ENCODE results near the gene KLB. TPM values are rescaled to one million over a fixed set of nuclear protein-coding genes. Genes with fewer than 3 reads are reported as not detected.

KLB gene
- total RNA-seq, 1 experiment from 2014 or later: not detected

Small RNA genes within 50 kb of the gene (small RNA-seq; reads per million reads assigned to genes)
- gene MIR5591 (not detected), gene RF00019 (not detected), gene RNU6-887P (not detected)

Other genes starting within 250 kb of the KLB start
- gene WDR19, start 224.4 kb upstream of the KLB start, total RNA-seq (2014; rRNA removed; shearing (Covaris generic)): 3.5 and 3.9 TPM in 2 replicates
- gene RFC1, start 40.6 kb upstream of the KLB start, total RNA-seq (2014; rRNA removed; shearing (Covaris generic)): 27.7 and 40.9 TPM in 2 replicates
- 1,343 and 2,018 TPM in 2 replicates for gene RPL9, start 52.0 kb downstream of the KLB start, total RNA-seq (2014; rRNA removed; shearing (Covaris generic))
- gene LIAS, start 52.1 kb downstream of the KLB start, total RNA-seq (2014; rRNA removed; shearing (Covaris generic)): 17.4 and 18.4 TPM in 2 replicates
- 23.5 and 25.1 TPM in 2 replicates for gene UGDH, start 120.5 kb downstream of the KLB start, total RNA-seq (2014; rRNA removed; shearing (Covaris generic))
- gene SMIM14, start 231.9 kb downstream of the KLB start, total RNA-seq (2014; rRNA removed; shearing (Covaris generic)): 1.2 and 1.8 TPM in 2 replicates

Data from HT1080 (cell line).